Fibroblast of skin of left quadriceps (primary cell): Measurements from ENCODE around the gene VPS4A.

Source experiments
- DNase-seq, 2 experiments: peaks; one replicate each; pipeline ENCODE4 v3.0.0-alpha.2; 2013; ENCODE audit warnings: low read depth in 2 of 2

Gene VPS4A

DNA sequence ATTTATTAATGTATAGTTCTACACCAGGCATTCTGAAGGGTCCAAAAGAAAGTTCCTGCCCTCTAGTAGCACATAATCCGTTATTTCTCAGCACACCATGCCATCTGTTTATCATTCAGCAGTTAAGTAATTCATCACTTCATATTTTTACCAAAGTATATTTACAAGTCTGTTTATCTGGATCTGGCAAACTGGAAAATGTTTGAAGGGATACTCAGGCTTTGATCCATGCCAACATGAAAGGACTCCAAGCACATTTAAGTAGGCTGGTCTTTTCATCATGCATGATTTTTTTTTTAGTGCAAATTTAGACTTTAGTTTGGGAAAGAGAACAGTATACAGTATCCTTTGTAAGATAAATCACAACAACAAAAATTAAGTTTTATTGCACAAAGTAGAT is 4.1 kb upstream of the VPS4A start:
- DNase-seq, result no peak

DNA sequence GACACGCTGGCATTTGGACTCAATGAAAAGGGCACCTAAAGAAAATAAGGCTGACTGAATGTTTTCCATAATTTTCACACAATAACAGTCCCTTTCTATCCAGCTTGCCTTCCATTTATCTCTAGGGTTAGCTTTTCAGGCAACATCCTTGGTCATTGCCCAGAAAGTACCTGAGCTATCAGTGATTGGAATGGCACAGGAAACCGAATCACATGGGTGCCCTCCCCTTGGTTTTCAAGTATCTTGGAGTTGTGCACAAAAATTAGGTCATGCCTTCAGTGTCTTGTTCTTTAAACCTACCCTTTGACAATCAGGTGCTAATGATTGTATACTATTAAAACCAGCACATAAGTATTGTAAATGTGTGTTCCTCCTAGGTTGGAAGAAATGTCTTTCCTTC is 3.3 kb upstream of the VPS4A start:
- no peak for DNase-seq

DNA sequence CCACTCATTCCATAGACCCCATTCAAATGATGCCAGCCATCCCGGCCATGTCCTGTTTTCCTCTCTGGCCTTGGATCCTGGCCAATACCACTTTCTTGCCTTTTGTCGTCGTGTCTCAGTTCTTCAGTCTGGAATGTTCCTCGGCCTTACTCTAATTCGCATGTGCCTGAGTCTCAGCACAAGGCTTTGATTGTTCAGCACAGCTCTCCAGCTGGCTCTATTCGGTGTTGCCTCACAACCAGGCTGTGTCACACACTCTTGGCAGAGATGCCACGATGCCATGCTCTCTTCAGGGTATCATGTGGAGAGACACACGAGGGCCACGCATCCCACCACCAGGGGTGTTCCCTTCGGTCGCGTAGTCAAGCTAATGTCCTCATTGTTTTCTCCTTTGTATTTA is 1.8 kb upstream of the VPS4A start:
- DNase-seq, result no peak

DNA sequence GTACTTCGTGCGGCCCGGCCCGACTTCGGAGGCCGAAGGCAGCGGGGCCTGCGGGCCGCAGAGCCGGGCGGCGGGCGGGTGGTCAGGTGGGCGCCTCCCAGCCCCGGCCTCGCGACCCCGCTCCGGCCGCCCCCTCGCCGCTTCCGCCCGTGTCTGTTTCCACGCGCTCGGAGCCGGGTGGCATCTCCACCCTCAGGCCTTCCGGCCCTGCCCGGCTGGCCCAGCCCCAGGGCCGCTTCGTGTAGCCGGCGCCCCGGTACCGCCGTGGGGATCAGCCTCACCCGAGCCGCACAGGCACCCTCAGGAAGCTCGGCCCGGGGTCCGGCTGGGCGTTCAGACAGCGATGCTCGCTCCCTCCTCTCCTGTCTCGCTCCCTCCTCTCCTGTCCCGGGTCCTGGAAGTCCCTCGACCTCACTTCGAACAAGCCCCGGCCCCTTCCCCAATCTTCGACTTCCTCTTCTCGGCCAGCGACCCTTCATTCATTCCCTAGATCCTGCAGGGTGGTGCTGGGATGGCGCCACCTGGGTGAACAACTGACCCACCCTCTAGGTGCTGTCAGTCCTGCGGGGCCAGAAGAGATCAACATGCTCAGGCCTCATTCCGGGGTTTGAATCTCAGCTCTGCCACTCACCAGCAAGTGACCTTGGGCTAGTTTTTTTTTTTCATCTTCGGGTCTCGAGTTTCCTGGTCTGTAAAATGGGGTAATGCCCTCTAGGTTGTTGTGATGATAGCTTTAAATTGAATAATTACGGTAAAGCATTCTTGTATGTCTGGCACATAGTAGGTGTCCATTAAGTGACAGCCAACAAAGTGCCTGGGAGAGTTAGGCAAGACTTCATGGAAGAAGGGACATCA is 610 bp downstream of the VPS4A start:
- DNase-seq, result no peak

DNA sequence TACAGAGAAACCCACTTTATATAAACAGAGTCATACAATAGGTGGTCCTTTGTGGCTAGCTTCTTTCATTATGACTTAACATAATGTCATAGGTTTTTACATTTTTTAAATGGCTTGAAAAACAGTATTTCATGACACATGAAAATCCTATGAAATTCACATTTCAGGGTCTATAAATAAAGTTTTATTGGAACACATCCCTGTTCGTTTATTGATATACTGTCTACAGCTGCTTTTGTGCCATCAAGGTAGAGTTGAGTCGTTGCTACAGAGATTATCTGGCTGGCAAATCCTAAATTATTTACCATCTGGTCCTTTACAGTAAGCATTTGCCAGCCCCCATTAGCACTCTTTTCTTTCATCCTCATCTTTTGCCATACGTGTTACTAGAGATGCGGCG is 2.3 kb downstream of the VPS4A start:
- no peak for DNase-seq

DNA sequence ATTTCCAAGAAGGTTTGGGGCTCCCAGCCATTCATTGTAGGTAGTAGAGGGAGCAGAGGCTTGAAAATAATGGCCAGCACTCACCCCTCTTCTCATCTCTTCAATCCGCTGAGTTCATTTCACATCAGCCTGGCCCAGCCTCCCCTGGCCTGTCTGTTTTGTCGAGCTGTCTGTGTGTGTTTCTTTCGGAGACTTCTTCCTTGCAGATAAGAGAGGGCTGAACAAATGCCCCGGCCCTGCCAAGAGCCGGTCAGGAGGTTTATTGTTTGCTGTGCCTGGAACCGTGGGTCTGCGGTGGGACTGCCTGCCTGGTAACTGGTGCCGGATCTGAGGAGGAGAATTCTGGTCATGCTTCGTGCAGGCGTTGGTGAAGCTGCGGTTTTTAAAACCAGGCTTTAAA is 3.4 kb downstream of the VPS4A start:
- no peak for DNase-seq

DNA sequence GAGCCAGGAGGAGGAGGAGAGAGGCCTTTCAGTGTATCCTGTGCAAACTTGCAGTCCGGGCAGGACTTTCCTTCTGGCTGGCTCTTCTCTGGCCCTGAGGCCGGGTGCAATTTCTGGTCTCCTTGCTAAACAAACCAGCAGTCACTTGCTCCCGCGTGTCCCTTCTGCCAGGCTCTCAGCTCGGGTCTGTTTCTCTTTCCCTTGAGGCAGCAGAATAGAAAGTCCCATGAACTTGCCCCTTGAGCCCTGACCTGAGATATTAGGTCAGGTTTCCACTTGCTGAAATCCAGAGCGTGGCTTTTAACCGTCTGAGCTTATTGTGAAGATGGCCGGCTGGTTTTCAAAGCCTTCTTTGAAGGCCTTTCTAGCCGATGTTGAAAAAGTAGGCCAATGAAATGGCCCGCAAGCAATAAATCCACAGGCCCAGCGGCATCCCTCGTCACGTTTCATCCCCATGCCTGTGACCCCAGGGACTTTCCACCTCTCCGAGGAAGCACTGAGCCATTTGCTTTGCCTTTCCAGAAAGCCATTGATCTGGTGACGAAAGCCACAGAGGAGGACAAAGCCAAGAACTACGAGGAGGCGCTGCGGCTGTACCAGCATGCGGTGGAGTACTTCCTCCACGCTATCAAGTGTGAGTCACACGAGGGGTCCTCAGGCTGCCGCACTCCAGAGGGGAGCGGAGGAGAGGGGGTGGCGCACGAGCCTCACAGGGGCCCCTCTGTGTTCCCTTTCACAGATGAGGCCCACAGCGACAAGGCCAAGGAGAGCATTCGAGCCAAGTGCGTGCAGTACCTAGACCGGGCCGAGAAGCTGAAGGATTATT is 4.5 kb downstream of the VPS4A start:
- no peak for DNase-seq

DNA sequence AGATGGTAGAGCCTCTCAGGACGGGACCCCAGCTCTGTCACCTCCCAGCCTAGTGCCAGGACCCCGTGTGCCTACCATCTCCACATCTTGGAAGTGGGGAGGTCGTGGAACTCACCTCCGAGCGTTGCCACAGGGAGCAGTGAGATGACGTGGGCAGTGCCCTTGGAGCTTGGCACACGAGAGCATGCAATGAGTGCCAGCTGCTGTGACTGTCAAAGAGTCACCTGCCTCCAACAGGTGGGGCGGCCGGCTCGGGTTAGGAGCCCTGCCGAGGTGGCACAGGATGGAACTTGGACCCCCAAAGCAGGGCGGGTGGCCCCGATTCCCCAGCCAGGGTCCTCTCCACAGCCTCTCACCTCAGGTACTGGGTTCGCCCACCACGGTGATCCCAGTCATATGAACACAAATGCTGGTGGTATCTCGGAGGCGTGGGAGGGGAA is 5.5 kb downstream of the VPS4A start:
- no peak for DNase-seq

DNA sequence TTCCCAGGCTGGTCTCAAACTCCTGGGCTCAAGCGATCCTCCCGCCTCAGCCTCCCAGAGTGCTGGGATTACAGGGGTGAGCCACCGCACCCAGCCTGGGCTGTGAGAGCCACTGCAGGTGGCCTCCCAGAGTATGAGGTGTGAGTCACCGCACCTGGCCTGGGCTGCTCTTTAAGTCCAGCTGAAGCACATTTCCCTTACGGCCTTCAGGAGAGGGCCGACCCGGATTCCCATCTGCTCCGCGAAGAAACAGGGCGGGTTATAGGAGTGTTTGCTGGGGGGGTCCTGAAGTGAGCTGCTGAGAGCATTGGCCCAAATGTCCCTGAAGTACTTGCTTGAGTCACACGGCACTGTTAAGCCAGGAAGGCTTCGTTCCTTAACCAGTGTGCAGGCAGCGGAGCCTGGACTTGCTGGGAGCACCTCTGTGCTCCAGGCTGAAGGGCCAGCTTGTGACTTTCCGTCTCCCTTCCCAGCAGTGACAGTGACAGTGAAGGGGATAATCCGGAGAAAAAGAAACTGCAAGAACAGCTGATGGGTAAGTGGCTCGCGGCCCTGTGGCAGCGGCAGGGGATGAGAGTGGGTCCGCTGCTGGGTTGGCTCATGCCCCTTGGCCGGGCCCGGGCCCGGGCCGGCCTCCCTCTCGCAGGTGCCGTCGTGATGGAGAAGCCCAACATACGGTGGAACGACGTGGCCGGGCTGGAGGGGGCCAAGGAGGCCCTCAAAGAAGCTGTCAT is 7.2 kb downstream of the VPS4A start:
- DNase-seq, result no peak

DNA sequence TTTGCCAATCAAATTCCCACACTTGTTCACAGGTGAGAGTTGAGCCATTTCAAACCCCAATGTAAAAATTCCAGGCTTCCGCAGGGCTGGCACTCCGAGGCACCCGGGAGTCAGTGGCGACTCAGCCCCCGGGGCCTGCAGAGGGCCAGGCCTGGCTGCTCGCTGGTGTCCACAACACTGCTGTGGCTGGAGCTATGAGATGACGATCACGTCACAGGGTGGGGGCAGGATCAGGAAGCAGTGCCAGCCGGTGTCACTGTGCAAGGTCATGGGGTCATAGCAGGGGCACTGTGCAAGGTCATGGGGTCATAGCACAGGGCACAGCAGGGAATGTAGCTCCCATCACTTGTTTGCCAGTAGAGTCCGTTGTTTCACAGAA is 7.8 kb downstream of the VPS4A start:
- no peak for DNase-seq

DNA sequence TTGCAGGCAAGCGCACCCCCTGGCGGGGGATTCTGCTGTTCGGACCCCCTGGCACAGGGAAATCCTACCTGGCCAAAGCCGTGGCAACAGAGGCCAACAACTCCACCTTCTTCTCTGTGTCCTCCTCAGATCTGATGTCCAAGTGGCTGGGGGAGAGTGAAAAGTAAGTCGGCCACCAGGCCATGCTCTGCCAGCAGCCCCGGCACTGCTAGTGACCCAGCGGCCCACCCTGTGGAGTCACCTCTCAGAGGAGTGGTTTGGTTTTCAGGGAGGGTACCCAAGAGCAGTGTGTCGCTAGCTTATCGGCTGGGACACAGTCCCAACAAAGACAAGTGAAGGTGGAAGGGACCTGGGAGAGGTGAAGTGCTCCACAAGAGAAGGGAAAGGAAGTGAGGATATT is 8.2 kb downstream of the VPS4A start:
- DNase-seq, result no peak

DNA sequence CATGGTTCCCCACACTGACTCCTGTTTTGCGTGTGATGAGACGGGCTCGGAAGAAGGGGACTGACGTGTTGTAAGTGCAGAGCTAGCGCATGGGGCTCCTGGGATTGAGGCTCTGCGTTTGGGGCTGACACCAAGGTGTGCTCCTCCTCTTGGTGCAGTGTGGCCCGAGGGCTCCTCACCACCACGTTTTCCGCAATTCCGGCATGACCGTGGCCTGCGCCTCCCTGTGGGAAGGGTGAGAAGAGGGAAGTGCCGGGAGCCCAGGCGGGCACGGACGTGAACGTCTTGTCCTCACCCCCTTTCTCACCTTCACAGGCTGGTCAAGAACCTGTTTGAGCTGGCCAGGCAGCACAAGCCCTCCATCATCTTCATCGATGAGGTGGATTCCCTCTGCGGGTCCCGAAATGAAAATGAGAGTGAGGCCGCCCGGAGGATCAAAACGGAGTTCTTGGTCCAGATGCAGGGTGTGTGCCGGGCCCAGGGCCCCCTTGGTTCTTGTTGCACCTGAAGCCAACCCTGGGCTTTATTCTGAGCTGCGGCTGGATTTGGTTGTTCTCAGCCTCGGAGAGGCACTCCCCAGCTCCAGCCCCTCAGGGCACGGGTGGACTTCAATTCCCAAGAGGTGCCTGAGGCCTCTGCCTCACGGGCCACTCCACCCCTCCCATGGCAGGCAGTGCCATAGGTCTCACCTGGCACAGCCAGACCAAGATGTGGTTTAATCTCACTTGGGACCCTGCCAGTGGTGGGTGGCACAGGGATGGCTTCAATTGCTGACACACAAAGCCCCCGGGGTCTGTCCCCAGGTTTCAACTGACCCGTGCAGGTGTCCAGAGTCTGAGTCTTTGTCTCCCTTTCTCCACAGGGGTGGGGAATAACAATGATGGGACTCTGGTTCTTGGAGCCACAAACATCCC is 8.9 kb downstream of the VPS4A start:
- DNase-seq, result no peak

DNA sequence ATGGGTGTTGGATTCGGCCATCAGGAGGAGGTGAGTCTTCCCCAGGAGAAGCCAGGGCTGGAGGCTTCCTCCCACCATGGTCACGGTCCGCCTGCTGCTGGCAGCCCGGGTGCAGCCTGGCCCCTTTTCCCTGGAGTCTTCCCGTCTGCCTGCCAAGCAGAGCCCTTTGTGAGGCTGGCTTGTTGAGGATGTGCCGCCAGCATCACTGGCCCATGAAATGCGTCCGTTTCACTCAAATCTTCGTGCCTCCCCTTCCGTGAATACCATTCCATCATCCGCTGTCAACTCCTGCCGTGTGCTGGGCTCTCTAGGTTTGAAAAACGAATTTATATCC is 9.6 kb downstream of the VPS4A start:
- DNase-seq, result no peak

DNA sequence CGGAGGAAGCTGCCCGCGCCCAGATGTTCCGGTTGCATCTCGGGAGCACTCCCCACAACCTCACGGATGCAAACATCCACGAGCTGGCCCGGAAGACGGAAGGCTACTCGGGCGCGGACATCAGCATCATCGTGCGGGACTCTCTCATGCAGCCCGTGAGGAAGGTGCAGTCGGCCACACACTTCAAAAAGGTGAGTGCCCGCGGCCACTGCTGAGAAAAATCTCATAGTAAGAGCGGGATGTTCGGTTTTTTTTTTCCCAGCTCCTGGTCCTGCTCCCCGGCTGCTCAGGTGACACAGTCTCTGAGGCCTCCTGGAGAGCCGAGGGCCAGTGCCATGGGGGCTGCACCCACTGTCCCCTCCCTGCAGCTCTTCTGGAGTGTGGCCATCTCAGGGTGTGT is 9.9 kb downstream of the VPS4A start:
- no peak for DNase-seq

DNA sequence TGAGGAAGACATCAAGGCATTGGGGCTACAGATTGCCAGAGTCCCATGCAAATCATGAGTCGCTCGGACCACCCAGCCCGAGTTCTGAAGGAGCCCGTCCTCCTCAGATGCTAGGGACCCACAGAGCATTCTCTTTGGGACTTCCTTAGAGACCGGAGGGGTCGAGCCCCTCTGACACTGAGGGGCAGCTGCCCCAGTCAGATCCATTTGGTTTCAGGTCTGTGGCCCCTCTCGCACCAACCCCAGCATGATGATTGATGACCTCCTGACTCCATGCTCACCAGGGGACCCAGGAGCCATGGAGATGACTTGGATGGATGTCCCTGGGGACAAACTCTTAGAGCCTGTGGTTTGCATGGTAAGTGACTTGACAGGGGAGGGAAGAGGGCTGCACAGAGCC is 11.2 kb downstream of the VPS4A start:
- no peak for DNase-seq

DNA sequence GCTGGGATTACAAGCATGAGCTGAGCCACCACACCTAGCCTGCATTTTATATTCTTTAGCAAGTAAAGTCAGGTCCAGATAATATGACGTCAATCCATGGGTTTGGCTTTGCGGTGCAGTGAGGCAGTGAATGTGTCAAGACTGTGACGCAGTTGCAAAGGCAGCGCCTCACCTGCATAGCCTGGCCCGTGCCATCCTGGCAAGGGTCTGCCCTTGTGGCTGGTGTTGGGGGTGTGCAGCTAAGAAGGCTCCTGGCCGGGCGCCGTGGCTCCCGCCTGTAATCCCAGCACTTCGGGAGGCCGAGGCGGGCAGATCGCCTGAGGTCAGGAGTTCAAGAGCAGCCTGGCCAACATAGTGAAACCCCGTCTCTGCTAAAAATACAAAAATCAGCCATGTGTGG is 12.3 kb downstream of the VPS4A start:
- DNase-seq, result no peak

DNA sequence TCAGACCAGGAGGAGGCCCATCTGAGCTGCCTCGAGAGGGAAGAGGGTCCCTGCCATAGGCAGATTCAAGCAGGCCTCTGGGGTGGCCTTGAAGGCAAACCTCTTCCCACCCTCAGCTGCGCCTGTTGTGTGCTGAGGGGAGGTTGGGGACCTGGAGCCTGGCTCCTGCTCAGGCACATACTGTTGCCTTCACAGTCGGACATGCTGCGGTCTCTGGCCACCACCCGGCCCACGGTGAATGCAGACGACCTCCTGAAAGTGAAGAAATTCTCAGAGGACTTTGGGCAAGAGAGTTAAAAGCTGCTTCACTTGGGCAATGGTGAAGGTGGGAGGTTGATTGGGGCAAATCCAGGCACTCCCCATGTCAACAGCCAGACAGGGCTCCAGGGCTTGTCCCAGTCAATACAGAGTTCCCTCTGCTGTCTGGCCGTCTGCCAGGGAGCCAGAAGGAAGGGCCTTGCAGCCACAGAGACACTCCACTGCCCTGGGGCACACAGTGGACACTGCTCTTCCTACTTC is 12.9 kb downstream of the VPS4A start:
- no peak for DNase-seq

DNA sequence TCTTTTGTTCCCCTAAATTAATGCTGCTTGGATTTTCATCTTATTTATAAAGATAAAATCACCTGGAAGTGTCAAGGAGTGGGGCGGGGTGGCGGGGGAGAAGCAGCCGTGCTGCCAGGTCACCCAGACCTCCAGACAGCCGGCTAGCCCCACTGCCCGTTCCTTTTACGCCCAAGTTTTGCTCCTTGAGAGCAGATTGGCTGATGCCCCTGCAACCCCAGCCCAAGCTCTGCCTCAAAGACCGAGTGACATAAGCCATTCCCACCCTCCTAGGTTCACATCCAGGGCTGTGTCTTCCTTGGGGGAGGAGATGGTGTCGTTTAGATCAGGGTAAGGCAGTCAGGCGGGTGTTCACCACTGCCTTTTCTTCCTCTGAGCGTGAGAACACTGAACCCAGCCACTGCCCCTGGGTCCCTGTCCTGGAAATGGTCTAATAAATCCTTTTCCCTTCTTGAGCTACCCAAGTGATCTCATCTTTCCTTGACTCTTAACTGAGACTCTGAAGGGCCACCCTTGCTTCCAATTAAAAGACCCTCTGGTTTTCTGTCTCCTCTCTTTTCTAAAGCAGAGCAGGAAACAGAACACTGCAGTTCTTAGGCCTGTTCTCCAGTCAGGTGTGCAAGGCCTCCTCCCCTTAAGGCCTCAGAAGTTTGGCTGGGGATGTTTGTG is 13.6 kb downstream of the VPS4A start:
- no peak for DNase-seq

DNA sequence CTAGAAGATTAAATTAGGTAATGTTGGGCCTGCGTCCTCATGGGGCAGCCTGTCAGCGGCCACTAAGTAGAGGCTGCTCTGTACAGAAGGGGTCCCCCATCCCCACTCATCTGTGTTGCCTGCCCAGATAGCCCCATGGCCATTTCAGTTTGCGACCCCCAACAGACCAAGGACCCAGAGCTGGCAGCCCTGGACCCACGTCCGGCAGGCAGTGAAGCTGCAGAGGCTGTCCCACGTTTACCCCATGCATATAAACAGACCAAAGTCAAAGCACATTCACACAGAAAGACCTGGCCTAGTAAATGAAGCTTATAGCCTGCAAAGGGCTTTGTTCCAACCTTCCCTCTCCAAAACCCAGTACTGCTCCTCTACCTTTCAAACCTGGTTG is 14.6 kb downstream of the VPS4A start:
- no peak for DNase-seq

DNA sequence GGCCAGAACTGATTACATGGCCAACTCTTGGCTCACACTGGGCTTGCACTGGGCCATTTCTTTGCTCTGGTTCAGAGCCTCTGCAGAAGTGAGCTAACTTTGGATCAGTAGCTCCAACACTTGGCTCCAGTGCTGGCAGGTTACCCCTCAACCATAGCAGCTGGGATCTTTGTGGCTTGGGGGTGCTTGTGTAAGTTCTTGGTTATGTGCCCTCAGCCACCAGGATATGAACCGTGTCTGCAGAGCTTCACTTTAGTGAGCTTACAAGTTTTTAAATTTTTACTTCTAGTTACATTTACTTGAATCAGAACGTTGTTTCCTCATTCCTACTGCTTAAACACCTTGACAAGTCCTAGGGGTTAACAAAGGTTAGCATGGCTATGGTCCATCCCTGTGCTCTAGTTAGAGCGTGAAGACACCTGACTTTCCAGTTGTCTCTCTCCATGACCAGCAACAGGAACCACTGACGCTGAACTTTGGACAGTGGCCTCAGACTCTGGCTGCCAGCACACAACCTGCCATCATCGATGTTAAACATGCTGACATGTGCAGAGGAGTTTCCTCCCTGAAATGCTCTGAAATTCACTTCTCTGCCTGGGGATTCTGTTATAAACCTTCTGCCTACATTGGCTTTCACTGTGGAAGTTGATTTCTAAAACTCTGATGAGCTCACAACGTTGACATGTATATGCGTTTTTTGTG is 15.2 kb downstream of the VPS4A start:
- DNase-seq, result no peak
